HCT116 (cell line): ENCODE results near the gene TSSK6. TPM values are rescaled to one million over a fixed set of nuclear protein-coding genes. Genes with fewer than 3 reads are reported as not detected.

ENCODE experiments used
- ATAC-seq: fragments of 200-7000 bp; cut with Tn5 transposase; 2 replicates; pipeline ENCODE4 v1.9.1; 2020; ENCODE audit warnings: mild to moderate bottlenecking, moderate library complexity
- BruUV-seq: library from RNA; stranded (reverse); fragments of 400-500 nt; replicated peaks from 2 replicates; lab custom pipeline; 2021; lab: Mats Ljungman, UMichigan
- CTCF ChIA-PET: fragments of 300-600 bp; sonication (Branson Sonifier 250); formaldehyde crosslinking; loops from one replicate; lab custom pipeline; 2021; ENCODE audit warnings: antibody characterized with exemption; lab: Charles Lee
- POLR2A ChIA-PET: fragments of 300-600, 350-600 bp; sonication (Branson Sonifier 250); formaldehyde crosslinking; loops from one replicate; lab custom pipeline; 2021; ENCODE audit warnings: antibody characterized with exemption; lab: Charles Lee
- RAD21 ChIA-PET, 2 experiments: fragments of 300-600 bp; sonication (Branson Sonifier 250); formaldehyde crosslinking; loops; one replicate each; lab custom pipeline; 2023; ENCODE audit warnings: low total read pairs in 2 of 2; ENCODE audit not compliant: uncharacterized antibody in 2 of 2, unreplicated experiment in 2 of 2, low non-redundant PET in 1 of 2; lab: Charles Lee
- DNase-seq: peaks from one replicate; pipeline ENCODE4 v3.0.0-alpha.2; 2010; ENCODE audit warnings: low read depth, low spot score
- H2AFZ ChIP-seq: fragments of 200-600 bp; shearing (Covaris generic), sonication (generic); 2 replicates; pipeline ENCODE4 v1.6.1; 2017; ENCODE audit warnings: low read depth, mixed run types, mixed read lengths, antibody characterized with exemption, low read length; ENCODE audit not compliant: poor library complexity, severe bottlenecking
- H3K27ac ChIP-seq: 2 replicates; pipeline ENCODE4 v1.5.1; 2012; ENCODE audit warnings: low read depth, low read length
- H3K27me3 ChIP-seq: fragments of 200-600 bp; sonication (generic); 2 replicates; pipeline ENCODE4 v1.6.1; 2016; ENCODE audit warnings: mixed run types, low read length, mixed read lengths; ENCODE audit not compliant: insufficient read depth
- H3K36me3 ChIP-seq, 2 experiments: fragments of 200-500 bp in 1 of 2; fragments of 200-600 bp in 1 of 2; sonication (Bioruptor generic) in 1 of 2; sonication (generic) in 1 of 2; 2 replicates each; pipeline versions ENCODE4 v1.5.1 to v1.6.1; 2014 to 2016; ENCODE audit warnings: low read length in 2 of 2, inconsistent platforms in 1 of 2, mixed read lengths in 1 of 2, mixed run types in 1 of 2; ENCODE audit not compliant: insufficient read depth in 2 of 2, control insufficient read depth in 1 of 2
- H3K4me1 ChIP-seq, 2 experiments: fragments of 200-600 bp in 1 of 2; sonication (generic) in 1 of 2; 2 replicates each; pipeline versions ENCODE4 v1.5.1 to v1.6.1; 2012 to 2017; ENCODE audit warnings: low read length in 2 of 2, inconsistent platforms in 1 of 2, mild to moderate bottlenecking in 1 of 2, mixed read lengths in 1 of 2, mixed run types in 1 of 2, moderate library complexity in 1 of 2; ENCODE audit not compliant: insufficient read depth in 2 of 2, control insufficient read depth in 1 of 2
- H3K4me2 ChIP-seq: fragments of 200-600 bp; sonication (generic); 2 replicates; pipeline ENCODE4 v1.6.1; 2017; ENCODE audit warnings: mixed run types, low read length, mixed read lengths
- H3K4me3 ChIP-seq, 2 experiments: fragments of 200-600 bp in 1 of 2; sonication (generic) in 1 of 2; replicated peaks in 1 of 2; 2 replicates each; pipeline ENCODE4 v1.5.1; 2011 to 2016; ENCODE audit warnings: low read length in 2 of 2, control low read depth in 1 of 2, low read depth in 1 of 2, mild to moderate bottlenecking in 1 of 2, mixed read lengths in 1 of 2, mixed run types in 1 of 2
- H3K79me2 ChIP-seq: fragments of 200-600 bp; sonication (generic); 2 replicates; pipeline ENCODE4 v1.6.1; 2017; ENCODE audit warnings: mild to moderate bottlenecking, mixed run types, low read length, moderate library complexity, mixed read lengths; ENCODE audit not compliant: insufficient read depth
- H3K9ac ChIP-seq: fragments of 200-600 bp; sonication (generic); 2 replicates; pipeline ENCODE4 v1.6.1; 2016; ENCODE audit warnings: low read length, mixed read lengths
- H3K9me2 ChIP-seq: fragments of 200-600 bp; sonication (generic), shearing (Covaris generic); 2 replicates; pipeline ENCODE4 v1.6.1; 2017; ENCODE audit warnings: mixed run types, mild to moderate bottlenecking, moderate library complexity; ENCODE audit not compliant: insufficient read depth
- H3K9me3 ChIP-seq, 2 experiments: fragments of 200-500 bp in 1 of 2; fragments of 200-600 bp in 1 of 2; sonication (Bioruptor generic) in 1 of 2; sonication (generic) in 1 of 2; 2 replicates each; pipeline ENCODE4 v1.6.1; 2014 to 2017; ENCODE audit warnings: low read length in 2 of 2, mixed read lengths in 2 of 2, inconsistent platforms in 1 of 2, low read depth in 1 of 2, mild to moderate bottlenecking in 1 of 2, mixed run types in 1 of 2, moderate library complexity in 1 of 2; ENCODE audit not compliant: control insufficient read depth in 1 of 2, insufficient read depth in 1 of 2
- H4K20me1 ChIP-seq: fragments of 200-600 bp; sonication (generic), shearing (Covaris generic); 2 replicates; pipeline ENCODE4 v1.6.1; 2017; ENCODE audit warnings: mixed run types, mild to moderate bottlenecking, moderate library complexity; ENCODE audit not compliant: insufficient read depth
- ATF3 ChIP-seq: IDR thresholded peaks from 2 replicates; pipeline ENCODE4 v1.6.1; 2012
- CBX3 ChIP-seq: IDR thresholded peaks from 2 replicates; pipeline ENCODE4 v1.6.1; 2012; ENCODE audit warnings: low read depth
- CTCF ChIP-seq, 3 experiments: fragments of 200-600 bp in 1 of 3; sonication (generic) in 1 of 3; IDR thresholded peaks in 2 of 3; conservative IDR thresholded peaks in 1 of 3; 2 replicates each; pipeline ENCODE4 v1.5.1; 2012 to 2017; ENCODE audit warnings: low read depth in 2 of 3, low read length in 2 of 3, antibody characterized with exemption in 1 of 3, borderline replicate concordance in 1 of 3, control low read depth in 1 of 3, mild to moderate bottlenecking in 1 of 3, mixed read lengths in 1 of 3, mixed run types in 1 of 3, moderate library complexity in 1 of 3; ENCODE audit not compliant: insufficient read depth in 1 of 3
- EGR1 ChIP-seq: IDR thresholded peaks from 2 replicates; pipeline ENCODE4 v1.6.1; 2012; ENCODE audit warnings: low read depth
- ELF1 ChIP-seq: IDR thresholded peaks from 2 replicates; pipeline ENCODE4 v1.6.1; 2012; ENCODE audit warnings: low read depth, borderline replicate concordance
- EZH2 ChIP-seq: fragments of 200-600 bp; sonication (generic); IDR thresholded peaks from 2 replicates; pipeline ENCODE4 v1.6.1; 2017; ENCODE audit warnings: antibody characterized with exemption, mixed run types
- EZH2phosphoT487 ChIP-seq: fragments of 200-600 bp; IDR thresholded peaks from 2 replicates; pipeline ENCODE4 v1.6.1; 2018; ENCODE audit warnings: antibody characterized with exemption, borderline replicate concordance
- FOSL1 ChIP-seq: IDR thresholded peaks from 2 replicates; pipeline ENCODE4 v1.6.1; 2012; ENCODE audit warnings: low read depth
- JUND ChIP-seq: IDR thresholded peaks from 2 replicates; pipeline ENCODE4 v1.6.1; 2012
- MAX ChIP-seq: IDR thresholded peaks from 2 replicates; pipeline ENCODE4 v1.6.1; 2012
- POLR2A ChIP-seq: IDR thresholded peaks from 2 replicates; pipeline ENCODE4 v1.7.0; 2011; ENCODE audit warnings: borderline replicate concordance; ENCODE audit not compliant: insufficient read depth, insufficient read length; ENCODE audit errors: extremely low read depth
- REST ChIP-seq: IDR thresholded peaks from 2 replicates; pipeline ENCODE4 v1.6.1; 2012; ENCODE audit warnings: low read depth
- SIN3A ChIP-seq: IDR thresholded peaks from 2 replicates; pipeline ENCODE4 v1.6.1; 2012; ENCODE audit warnings: low read depth
- SP1 ChIP-seq: IDR thresholded peaks from 2 replicates; pipeline ENCODE4 v1.6.1; 2012; ENCODE audit warnings: low read depth
- TCF7L2 ChIP-seq: IDR thresholded peaks from 2 replicates; pipeline ENCODE4 v1.7.0; 2011; ENCODE audit warnings: borderline replicate concordance, inconsistent platforms; ENCODE audit not compliant: insufficient read depth, insufficient read length; ENCODE audit errors: extremely low read depth
- ZFX ChIP-seq: fragments of 450-650 bp; IDR thresholded peaks from 2 replicates; pipeline ENCODE4 v1.6.1; 2017
- ZNF274 ChIP-seq: fragments of 200-500 bp; sonication (Bioruptor generic); IDR thresholded peaks from 2 replicates; pipeline ENCODE4 v1.6.1; 2014; ENCODE audit warnings: mild to moderate bottlenecking, low read depth, low read length, inconsistent platforms
- intact Hi-C: fragments of 100-400 bp; cut with micrococcal nuclease; formaldehyde crosslinking; loops from 2 replicates; pipeline ENCODE4 v1.10.0; 2022
- total RNA-seq: library from RNA; stranded (reverse); gene quantifications from one replicate; pipeline ENCODE4 v1.2.1, GENCODE V29; 2021; ENCODE audit not compliant: unreplicated experiment

Gene TSSK6
- total RNA-seq, 1 experiment from 2014 or later, result 4.1 TPM

GRCh38 chr19:19501798-19502197, 13.6 kb downstream of the TSSK6 start:
- Histone ChIP-seq H3K4me2 (no peak overlapping the region), H3K4me1 (no peaks in the 10 kb centered on the region), H4K20me1 (no peaks in the 10 kb centered on the region), H3K9me3 (no peaks in the 10 kb centered on the region), H3K9me2 (no peaks in the 10 kb centered on the region), H3K79me2 (peaks cover 8% of the 10 kb centered on the region; the same call in 1 of the 2 replicates), H3K9ac (no peak overlapping the region), H2AFZ (no peak overlapping the region), H3K27me3 (no peaks in the 10 kb centered on the region), H3K4me3 (no peak overlapping the region), H3K27ac (no peak overlapping the region), H3K36me3 (peaks cover 16 to 47% of the 10 kb centered on the region in 2 experiments; a peak in 3 of 4 replicates)
- DNase-seq, result no peak
- RAD21 ChIA-PET, result no interaction called here
- BruUV-seq, result no TSS peak
- POLR2A ChIA-PET, result no interaction called here
- TF ChIP-seq SP1 (no peak), ELF1 (no peak), REST (no peak), EGR1 (no peak), CBX3 (no peak), EZH2 (no peak), JUND (no peak), ZFX (no peak), TCF7L2 (no peak), ATF3 (no peak), FOSL1 (no peak), ZNF274 (no peak), CTCF (IDR thresholded peaks at IDR 0.05 in 2 of 3, conservative IDR thresholded peaks at IDR 0.05 in 1 of 3; ENCODE audit: borderline replicate concordance in 1 of 3, insufficient read depth in 1 of 3, low read depth in 2 of 3, low read length in 2 of 3) (no peak), POLR2A (no peak), EZH2phosphoT487 (no peak), MAX (no peak), SIN3A (no peak)
- intact Hi-C loops, result no loop called here
- CTCF ChIA-PET, result no interaction called here
- ATAC-seq, result no peak
